HepG2 (cell line): ENCODE measurements around the gene WBP1. TPM values are rescaled to one million over a fixed set of nuclear protein-coding genes. Genes with fewer than 3 reads are reported as not detected.
"Not testable (repeated sequence)": the region's sequence is repeated elsewhere in the genome, so short reads cannot be mapped to it uniquely, and the experiment has no call there.

Experiments used
- EHMT2 ChIP-seq: fragments of 200-600 bp; sonication (generic); IDR thresholded peaks from 2 replicates; pipeline ENCODE4 v1.7.0; 2017; ENCODE audit warnings: antibody characterized with exemption, low read depth, low read length, borderline replicate concordance
- KLF16 ChIP-seq, 2 experiments: sonication (generic) in 1 of 2; formaldehyde crosslinking in 1 of 2; IDR thresholded peaks; 2 replicates each; pipeline versions ENCODE4 v1.6.1 to v1.8.0; 2016 to 2023; ENCODE audit warnings: missing genetic modification reagents in 2 of 2, missing compliant biosample characterization in 1 of 2
- MEIS2 ChIP-seq: sonication (generic); formaldehyde crosslinking; IDR thresholded peaks from 2 replicates; pipeline ENCODE4 v1.9.0; 2021; ENCODE audit warnings: mild to moderate bottlenecking, missing genetic modification reagents
- RCOR2 ChIP-seq: IDR thresholded peaks from 2 replicates; pipeline ENCODE4 v1.6.1; 2016; ENCODE audit warnings: missing biosample characterization, missing genetic modification reagents
- REPIN1 ChIP-seq: sonication (generic); formaldehyde crosslinking; IDR thresholded peaks from 2 replicates; pipeline ENCODE4 v1.8.0; 2022; ENCODE audit warnings: missing genetic modification reagents, low read depth, mild to moderate bottlenecking, borderline replicate concordance
- RFX3 ChIP-seq: IDR thresholded peaks from 2 replicates; pipeline ENCODE4 v1.6.1; 2016; ENCODE audit warnings: missing biosample characterization, missing genetic modification reagents
- RFXAP ChIP-seq: sonication (generic); formaldehyde crosslinking; IDR thresholded peaks from 2 replicates; pipeline ENCODE4 v1.4.0; 2020; ENCODE audit warnings: missing genetic modification reagents, borderline replicate concordance
- RXRB ChIP-seq: IDR thresholded peaks from 2 replicates; pipeline ENCODE4 v1.6.1; 2016; ENCODE audit warnings: borderline replicate concordance, missing genetic modification reagents, missing compliant biosample characterization
- SNAPC2 ChIP-seq: sonication (generic); formaldehyde crosslinking; IDR thresholded peaks from 2 replicates; pipeline ENCODE4 v1.8.1; 2022; ENCODE audit warnings: mild to moderate bottlenecking, missing genetic modification reagents
- TBP ChIP-seq: sonication (generic); formaldehyde crosslinking; IDR thresholded peaks from 2 replicates; pipeline ENCODE4 v1.5.0; 2020; ENCODE audit warnings: missing genetic modification reagents
- THAP11 ChIP-seq: IDR thresholded peaks from 2 replicates; pipeline ENCODE4 v1.6.1; 2016; ENCODE audit warnings: missing biosample characterization, missing genetic modification reagents
- ZKSCAN1 ChIP-seq: fragments of 150-350 bp; IDR thresholded peaks from 2 replicates; pipeline ENCODE4 v1.6.1; 2014; ENCODE audit warnings: low read length
- ZMYM2 ChIP-seq: sonication (generic); formaldehyde crosslinking; IDR thresholded peaks from 2 replicates; pipeline ENCODE4 v1.8.0; 2022; ENCODE audit warnings: mild to moderate bottlenecking, missing genetic modification reagents
- ZMYM3 ChIP-seq: sonication (generic); formaldehyde crosslinking; IDR thresholded peaks from 2 replicates; pipeline ENCODE4 v1.5.1; 2020; ENCODE audit warnings: mild to moderate bottlenecking, missing genetic modification reagents
- ZNF264 ChIP-seq: sonication (generic); formaldehyde crosslinking; IDR thresholded peaks from 2 replicates; pipeline ENCODE4 v1.4.0; 2020; ENCODE audit warnings: missing genetic modification reagents
- ZNF451 ChIP-seq: sonication (generic); formaldehyde crosslinking; IDR thresholded peaks from 2 replicates; pipeline ENCODE4 v1.5.0; 2020; ENCODE audit warnings: mild to moderate bottlenecking, missing genetic modification reagents
- ZNF678 ChIP-seq: sonication (generic); formaldehyde crosslinking; IDR thresholded peaks from 2 replicates; pipeline ENCODE4 v1.4.0; 2020; ENCODE audit warnings: mild to moderate bottlenecking, missing genetic modification reagents
- polyA plus RNA-seq, 8 experiments: library from polyadenylated mRNA; depleted of rRNA in 3 of 8; stranded (reverse) in 7 of 8; unstranded in 1 of 8; fragments of >200 nt; fragmentation: Illumina TruSeq in 4 of 8; extraction: Trizol in 4 of 8; gene quantifications; 2 replicates each; pipeline versions ENCODE4 v1.2.1 to v1.2.3, GENCODE V29; 2011 to 2016; ENCODE audit warnings: low read depth in 4 of 8, missing spikeins in 1 of 8, mixed read lengths in 1 of 8; ENCODE audit not compliant: insufficient read depth in 1 of 8
- total RNA-seq, 5 experiments: library from RNA; depleted of rRNA; stranded (reverse); fragments of >200 nt; fragmentation: Illumina TruSeq; extraction: Trizol; gene quantifications; 2 replicates each; pipeline ENCODE4 v1.2.3, GENCODE V29; 2016; ENCODE audit warnings: low read depth in 1 of 5
- TF ChIP-seq, protein P1 (sequence below), 2 experiments: sonication (generic) in 1 of 2; formaldehyde crosslinking in 1 of 2; IDR thresholded peaks; 2 replicates each; pipeline versions ENCODE4 v1.4.0 to v1.6.1; 2016 to 2020; ENCODE audit warnings: borderline replicate concordance in 1 of 2, low read depth in 1 of 2, mild to moderate bottlenecking in 1 of 2, missing genetic modification reagents in 1 of 2
- TF ChIP-seq, protein P2 (sequence below): sonication (generic); formaldehyde crosslinking; IDR thresholded peaks from 2 replicates; pipeline ENCODE4 v1.4.0; 2020; ENCODE audit warnings: low read depth, mild to moderate bottlenecking, missing genetic modification reagents
- TF ChIP-seq, protein P3 (sequence below): sonication (generic); formaldehyde crosslinking; IDR thresholded peaks from 2 replicates; pipeline ENCODE4 v1.8.0; 2022; ENCODE audit warnings: missing genetic modification reagents, mild to moderate bottlenecking, moderate library complexity, borderline replicate concordance

Gene WBP1
- total and polyA plus RNA-seq, 2 of the 13 experiments (the other 11 are each of a cell fraction or from before 2014, with no cell fraction given), result 38.8 to 85.7 TPM

DNA sequence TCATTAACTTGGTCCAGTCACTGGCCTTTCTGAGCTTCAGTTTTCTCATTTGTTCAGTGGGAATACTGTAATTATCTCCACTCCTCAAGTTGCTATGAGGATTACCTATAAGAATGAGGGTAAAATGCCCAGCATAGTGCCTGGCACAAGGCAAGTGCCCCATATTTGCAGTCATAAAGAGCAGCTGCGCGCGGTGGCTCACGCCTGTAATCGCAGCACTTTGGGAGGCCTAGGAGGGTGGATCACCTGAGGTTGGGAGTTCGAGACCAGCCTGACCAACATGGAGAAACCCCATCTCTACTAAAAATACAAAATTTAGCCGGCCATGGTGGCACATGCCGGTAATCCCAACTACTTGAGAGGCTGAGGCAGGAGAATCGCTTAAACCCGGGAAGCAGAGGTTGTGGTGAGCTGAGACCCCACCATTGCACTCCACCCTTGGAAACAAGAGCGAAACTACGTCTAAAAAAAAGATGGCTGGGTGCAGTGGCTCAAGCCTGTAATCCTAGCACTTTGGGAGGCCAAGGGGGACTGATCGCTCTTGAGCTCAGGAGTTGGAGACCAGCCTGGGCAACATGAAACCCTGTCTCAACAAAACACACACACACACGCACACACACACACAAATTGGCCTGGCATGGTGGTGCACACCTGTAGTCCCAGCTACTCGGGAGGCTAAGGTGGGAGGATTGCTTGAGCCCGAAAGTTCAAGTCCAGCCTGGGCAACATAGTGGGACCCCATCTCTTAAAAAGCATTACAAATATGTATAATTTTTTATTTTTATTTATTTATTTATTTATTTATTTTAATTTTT lies 15.5 kb upstream of the WBP1 start (continued):
- TF ChIP-seq, protein P1, sequence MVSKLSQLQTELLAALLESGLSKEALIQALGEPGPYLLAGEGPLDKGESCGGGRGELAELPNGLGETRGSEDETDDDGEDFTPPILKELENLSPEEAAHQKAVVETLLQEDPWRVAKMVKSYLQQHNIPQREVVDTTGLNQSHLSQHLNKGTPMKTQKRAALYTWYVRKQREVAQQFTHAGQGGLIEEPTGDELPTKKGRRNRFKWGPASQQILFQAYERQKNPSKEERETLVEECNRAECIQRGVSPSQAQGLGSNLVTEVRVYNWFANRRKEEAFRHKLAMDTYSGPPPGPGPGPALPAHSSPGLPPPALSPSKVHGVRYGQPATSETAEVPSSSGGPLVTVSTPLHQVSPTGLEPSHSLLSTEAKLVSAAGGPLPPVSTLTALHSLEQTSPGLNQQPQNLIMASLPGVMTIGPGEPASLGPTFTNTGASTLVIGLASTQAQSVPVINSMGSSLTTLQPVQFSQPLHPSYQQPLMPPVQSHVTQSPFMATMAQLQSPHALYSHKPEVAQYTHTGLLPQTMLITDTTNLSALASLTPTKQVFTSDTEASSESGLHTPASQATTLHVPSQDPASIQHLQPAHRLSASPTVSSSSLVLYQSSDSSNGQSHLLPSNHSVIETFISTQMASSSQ (IDR thresholded peaks at IDR 0.05; ENCODE audit: low read depth), result not testable (repeated sequence)
- TF ChIP-seq, protein P1 (CRISPR knock-in tag; IDR thresholded peaks at IDR 0.05; ENCODE audit: borderline replicate concordance), result peak; percentile 64; the same call in 1 of the 2 replicates
- 0 out of 2 replicates have a peak, but pooled peaks have one; percentile 8 for TF ChIP-seq ZNF678 (CRISPR knock-in tag)
- peak; percentile 96 for TF ChIP-seq ZMYM2 (CRISPR knock-in tag)
- peak; percentile 48; the same call in 1 of the 2 replicates for TF ChIP-seq ZKSCAN1
- 0 out of 2 replicates have a peak, but pooled peaks have one; percentile 60 for TF ChIP-seq TBP (CRISPR knock-in tag)
- peak; percentile 84 for TF ChIP-seq RCOR2 (CRISPR knock-in tag)
- TF ChIP-seq RXRB (CRISPR knock-in tag), result peak; percentile 4; the same call in 1 of the 2 replicates
- 0 out of 2 replicates have a peak, but pooled peaks have one; percentile 7 for TF ChIP-seq ZNF451 (CRISPR knock-in tag)
- 0 out of 2 replicates have a peak, but pooled peaks have one; percentile 11 for TF ChIP-seq RFXAP (CRISPR knock-in tag)
- TF ChIP-seq, protein P2, sequence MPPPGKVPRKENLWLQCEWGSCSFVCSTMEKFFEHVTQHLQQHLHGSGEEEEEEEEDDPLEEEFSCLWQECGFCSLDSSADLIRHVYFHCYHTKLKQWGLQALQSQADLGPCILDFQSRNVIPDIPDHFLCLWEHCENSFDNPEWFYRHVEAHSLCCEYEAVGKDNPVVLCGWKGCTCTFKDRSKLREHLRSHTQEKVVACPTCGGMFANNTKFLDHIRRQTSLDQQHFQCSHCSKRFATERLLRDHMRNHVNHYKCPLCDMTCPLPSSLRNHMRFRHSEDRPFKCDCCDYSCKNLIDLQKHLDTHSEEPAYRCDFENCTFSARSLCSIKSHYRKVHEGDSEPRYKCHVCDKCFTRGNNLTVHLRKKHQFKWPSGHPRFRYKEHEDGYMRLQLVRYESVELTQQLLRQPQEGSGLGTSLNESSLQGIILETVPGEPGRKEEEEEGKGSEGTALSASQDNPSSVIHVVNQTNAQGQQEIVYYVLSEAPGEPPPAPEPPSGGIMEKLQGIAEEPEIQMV (CRISPR knock-in tag), result peak; percentile 8; the same call in 1 of the 2 replicates
- peak; percentile 64; the same call in 1 of the 2 replicates for TF ChIP-seq ZNF264 (CRISPR knock-in tag)
- peak; percentile 8; the same call in 1 of the 2 replicates for TF ChIP-seq REPIN1 (CRISPR knock-in tag)
- TF ChIP-seq KLF16 (CRISPR knock-in tag; IDR thresholded peaks at IDR 0.05), result peak in 1 of 2 experiments; percentile 8; a peak in 1 of 4 replicates
- TF ChIP-seq SNAPC2 (CRISPR knock-in tag), result peak; percentile 2; the same call in 1 of the 2 replicates
- TF ChIP-seq EHMT2, result peak; percentile 91; the same call in 1 of the 2 replicates
- TF ChIP-seq MEIS2 (CRISPR knock-in tag), result peak; percentile 3; the same call in 1 of the 2 replicates
- TF ChIP-seq RFX3 (CRISPR knock-in tag), result peak; percentile 6; the same call in 1 of the 2 replicates
- TF ChIP-seq ZMYM3 (CRISPR knock-in tag), result peak; percentile 97
- peak; percentile 1; the same call in 1 of the 2 replicates for TF ChIP-seq THAP11
- TF ChIP-seq, protein P3, sequence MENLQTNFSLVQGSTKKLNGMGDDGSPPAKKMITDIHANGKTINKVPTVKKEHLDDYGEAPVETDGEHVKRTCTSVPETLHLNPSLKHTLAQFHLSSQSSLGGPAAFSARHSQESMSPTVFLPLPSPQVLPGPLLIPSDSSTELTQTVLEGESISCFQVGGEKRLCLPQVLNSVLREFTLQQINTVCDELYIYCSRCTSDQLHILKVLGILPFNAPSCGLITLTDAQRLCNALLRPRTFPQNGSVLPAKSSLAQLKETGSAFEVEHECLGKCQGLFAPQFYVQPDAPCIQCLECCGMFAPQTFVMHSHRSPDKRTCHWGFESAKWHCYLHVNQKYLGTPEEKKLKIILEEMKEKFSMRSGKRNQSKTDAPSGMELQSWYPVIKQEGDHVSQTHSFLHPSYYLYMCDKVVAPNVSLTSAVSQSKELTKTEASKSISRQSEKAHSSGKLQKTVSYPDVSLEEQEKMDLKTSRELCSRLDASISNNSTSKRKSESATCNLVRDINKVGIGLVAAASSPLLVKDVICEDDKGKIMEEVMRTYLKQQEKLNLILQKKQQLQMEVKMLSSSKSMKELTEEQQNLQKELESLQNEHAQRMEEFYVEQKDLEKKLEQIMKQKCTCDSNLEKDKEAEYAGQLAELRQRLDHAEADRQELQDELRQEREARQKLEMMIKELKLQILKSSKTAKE (CRISPR knock-in tag), result 0 out of 2 replicates have a peak, but pooled peaks have one; percentile 12
